Vagina (tissue), 2 donors: Measurements from ENCODE around the gene HUNK.

Experiments used
- POLR2A ChIP-seq, 2 donors: fragments of 450-650 bp; IDR thresholded peaks; one replicate each; pipeline ENCODE4 v1.6.1; 2017; ENCODE audit warnings: antibody characterized with exemption in 2 of 2, mild to moderate bottlenecking in 2 of 2, moderate library complexity in 2 of 2
- POLR2AphosphoS5 ChIP-seq, 2 donors: sonication (generic); formaldehyde crosslinking; IDR thresholded peaks; one replicate each; pipeline ENCODE4 v1.9.0; 2017; ENCODE audit warnings: antibody characterized with exemption in 2 of 2, mild to moderate bottlenecking in 2 of 2, low read depth in 1 of 2; ENCODE audit not compliant: insufficient read depth in 1 of 2
- TF ChIP-seq, protein P1 (sequence below), 3 experiments: fragments of 450-650 bp in 2 of 3; fragments of 200-600 bp in 1 of 3; sonication (generic) in 1 of 3; IDR thresholded peaks; one replicate each; pipeline ENCODE4 v1.5.1; 2017 to 2019; ENCODE audit warnings: antibody characterized with exemption in 3 of 3, mild to moderate bottlenecking in 2 of 3, moderate library complexity in 2 of 3

DNA sequence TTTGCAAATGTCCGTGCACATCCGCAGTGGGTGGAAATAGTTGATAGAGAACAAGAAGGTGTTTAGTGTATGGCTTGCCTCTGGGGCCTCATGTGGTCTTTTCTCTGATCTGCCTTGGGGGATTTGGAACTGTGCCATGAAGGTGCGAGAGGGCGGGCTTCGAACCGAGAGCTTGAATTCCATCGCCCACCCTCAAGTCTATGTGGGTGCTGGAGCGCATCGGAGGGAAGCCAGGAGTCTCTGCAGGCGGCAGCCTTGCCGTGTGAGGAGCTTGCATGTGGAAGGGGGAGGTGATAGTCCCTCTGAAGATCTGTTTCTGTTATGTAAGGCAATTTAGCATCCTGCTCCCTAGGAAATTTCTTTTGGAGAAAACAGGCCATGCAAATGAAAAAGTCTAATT is 119.6 kb downstream of the HUNK start:
- TF ChIP-seq, protein P1, sequence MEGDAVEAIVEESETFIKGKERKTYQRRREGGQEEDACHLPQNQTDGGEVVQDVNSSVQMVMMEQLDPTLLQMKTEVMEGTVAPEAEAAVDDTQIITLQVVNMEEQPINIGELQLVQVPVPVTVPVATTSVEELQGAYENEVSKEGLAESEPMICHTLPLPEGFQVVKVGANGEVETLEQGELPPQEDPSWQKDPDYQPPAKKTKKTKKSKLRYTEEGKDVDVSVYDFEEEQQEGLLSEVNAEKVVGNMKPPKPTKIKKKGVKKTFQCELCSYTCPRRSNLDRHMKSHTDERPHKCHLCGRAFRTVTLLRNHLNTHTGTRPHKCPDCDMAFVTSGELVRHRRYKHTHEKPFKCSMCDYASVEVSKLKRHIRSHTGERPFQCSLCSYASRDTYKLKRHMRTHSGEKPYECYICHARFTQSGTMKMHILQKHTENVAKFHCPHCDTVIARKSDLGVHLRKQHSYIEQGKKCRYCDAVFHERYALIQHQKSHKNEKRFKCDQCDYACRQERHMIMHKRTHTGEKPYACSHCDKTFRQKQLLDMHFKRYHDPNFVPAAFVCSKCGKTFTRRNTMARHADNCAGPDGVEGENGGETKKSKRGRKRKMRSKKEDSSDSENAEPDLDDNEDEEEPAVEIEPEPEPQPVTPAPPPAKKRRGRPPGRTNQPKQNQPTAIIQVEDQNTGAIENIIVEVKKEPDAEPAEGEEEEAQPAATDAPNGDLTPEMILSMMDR (IDR thresholded peaks at IDR 0.05), result no peak
- TF ChIP-seq POLR2AphosphoS5 (IDR thresholded peaks at IDR 0.05; ENCODE audit: insufficient read depth in 1 of 2, low read depth in 1 of 2) (no peak), POLR2A (IDR thresholded peaks at IDR 0.05) (no peak)
